CD4-positive, alpha-beta T cell (primary cell): ENCODE results near the gene ARID1B. TPM values are rescaled to one million over a fixed set of nuclear protein-coding genes. Genes with fewer than 3 reads are reported as not detected.

ENCODE experiments used
- ATAC-seq: fragments of 200-7000 bp; cut with Tn5 transposase; one replicate; pipeline ENCODE4 v1.10.0; 2022; ENCODE audit warnings: mild to moderate bottlenecking; ENCODE audit not compliant: poor library complexity
- CTCF ChIA-PET: fragments of 350-600 bp; sonication (Branson Sonifier 250); formaldehyde crosslinking; loops from one replicate; lab custom pipeline; 2021; ENCODE audit warnings: antibody characterized with exemption, inconsistent platforms; lab: Charles Lee
- POLR2A ChIA-PET: fragments of 350-600 bp; sonication (Branson Sonifier 250); formaldehyde crosslinking; loops from one replicate; lab custom pipeline; 2021; ENCODE audit warnings: antibody characterized with exemption, inconsistent platforms; lab: Charles Lee
- DNase-seq, 14 experiments: peaks; one replicate each; pipeline ENCODE4 v3.0.0-alpha.2; 2013 to 2020; ENCODE audit warnings: mixed read lengths in 2 of 14
- H3K27ac ChIP-seq, 2 donors: one replicate each; pipeline versions ENCODE4 v1.5.1 to v1.7.0; 2013; ENCODE audit warnings: low read length in 2 of 2, low read depth in 1 of 2, mild to moderate bottlenecking in 1 of 2
- H3K27me3 ChIP-seq, 2 experiments: 1 replicate in 1 of 2; 2 replicates in 1 of 2; pipeline versions ENCODE4 v1.6.1 to v1.7.0; 2013; ENCODE audit warnings: low read length in 2 of 2, control low read depth in 1 of 2, mild to moderate bottlenecking in 1 of 2, moderate library complexity in 1 of 2; ENCODE audit not compliant: insufficient read depth in 2 of 2, control insufficient read depth in 1 of 2
- H3K36me3 ChIP-seq: one replicate; pipeline ENCODE4 v1.6.1; 2013; ENCODE audit warnings: low read length, control low read depth; ENCODE audit not compliant: insufficient read depth
- H3K4me1 ChIP-seq: one replicate; pipeline ENCODE4 v1.6.1; 2013; ENCODE audit warnings: low read length, control low read depth; ENCODE audit not compliant: insufficient read depth
- H3K4me3 ChIP-seq: one replicate; pipeline ENCODE4 v1.5.1; 2013; ENCODE audit warnings: mild to moderate bottlenecking, low read length, moderate library complexity
- H3K9me3 ChIP-seq, 2 experiments: 1 replicate in 1 of 2; 2 replicates in 1 of 2; pipeline versions ENCODE4 v1.6.1 to v1.7.0; 2013; ENCODE audit warnings: low read length in 2 of 2, mild to moderate bottlenecking in 2 of 2, control low read depth in 1 of 2, moderate library complexity in 1 of 2; ENCODE audit not compliant: control insufficient read depth in 1 of 2, insufficient read depth in 1 of 2
- H3K27ac Mint-ChIP-seq: one replicate; pipeline ENCODE4 v1.8.0; 2020; ENCODE audit warnings: mixed read lengths
- H3K27me3 Mint-ChIP-seq: one replicate; pipeline ENCODE4 v1.8.0; 2021; ENCODE audit warnings: mixed read lengths
- H3K36me3 Mint-ChIP-seq: one replicate; pipeline ENCODE4 v1.8.0; 2021; ENCODE audit warnings: low read depth, mixed read lengths
- H3K4me1 Mint-ChIP-seq: one replicate; pipeline ENCODE4 v1.8.0; 2021; ENCODE audit warnings: low read depth, mixed read lengths
- H3K4me3 Mint-ChIP-seq: one replicate; pipeline ENCODE4 v1.8.0; 2020; ENCODE audit warnings: mild to moderate bottlenecking, mixed read lengths
- H3K9me3 Mint-ChIP-seq: one replicate; pipeline ENCODE4 v1.8.0; 2020; ENCODE audit warnings: mixed read lengths
- intact Hi-C, 2 experiments: fragments of 100-400 bp; cut with DNase I in 1 of 2; cut with micrococcal nuclease in 1 of 2; formaldehyde crosslinking; loops; one replicate each; pipeline versions ENCODE4 v1.15.1 to v1.9.0; 2023 to 2025; cut with DNase I, micrococcal nuclease
- total RNA-seq, 174 experiments: library from RNA in 2 of 174; stranded (reverse) in 2 of 174; gene quantifications; one replicate each; pipeline ENCODE4 v1.2.3 and lab custom pipeline; 2021 to 2026
- TF ChIP-seq, protein P1 (sequence below): fragments of 200-600 bp; IDR thresholded peaks from one replicate; pipeline ENCODE4 v1.8.0; 2022; ENCODE audit warnings: antibody characterized with exemption, mild to moderate bottlenecking

The ARID1B gene
- total RNA-seq, 2 experiments from 2014 or later, result 120 to 125 TPM

DNA sequence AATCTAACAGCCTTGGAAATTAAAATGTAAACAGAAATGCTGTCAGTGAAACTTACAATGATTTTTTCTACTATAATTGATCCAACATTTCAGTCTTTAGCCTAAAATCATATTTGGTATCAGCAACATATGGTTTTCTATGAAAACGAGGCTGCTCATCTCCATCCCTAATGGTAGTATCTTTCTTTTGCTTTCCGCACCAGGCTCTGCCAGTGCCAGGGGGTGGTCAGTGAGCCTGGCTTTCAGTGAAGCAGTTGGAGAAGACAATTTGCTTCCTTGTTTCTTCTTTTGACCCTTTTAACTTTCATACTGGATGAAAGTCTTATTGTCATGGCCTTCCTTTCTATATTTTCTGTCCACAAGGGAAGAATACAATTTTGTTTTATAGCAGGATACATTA lies 258.4 kb downstream of the ARID1B start:
- intact Hi-C loops, result loop anchor here in 1 of 2 experiments (2.0 kb wide), 1 partner anchor 65 kb away; no protein-coding TSS in a partner anchor
- no peak overlapping the region for H3K27ac ChIP-seq
- no peak overlapping the region for H3K4me3 ChIP-seq
- DNase-seq (no peak), ATAC-seq (no peak)
- Mint-ChIP-seq H3K4me3 (no peak overlapping the region), H3K4me1 (peaks cover 27% of the 10 kb centered on the region), H3K9me3 (no peaks in the 10 kb centered on the region), H3K27me3 (no peaks in the 10 kb centered on the region), H3K36me3 (peaks cover 4% of the 10 kb centered on the region), H3K27ac (no peak overlapping the region)
- TF ChIP-seq, protein P1, sequence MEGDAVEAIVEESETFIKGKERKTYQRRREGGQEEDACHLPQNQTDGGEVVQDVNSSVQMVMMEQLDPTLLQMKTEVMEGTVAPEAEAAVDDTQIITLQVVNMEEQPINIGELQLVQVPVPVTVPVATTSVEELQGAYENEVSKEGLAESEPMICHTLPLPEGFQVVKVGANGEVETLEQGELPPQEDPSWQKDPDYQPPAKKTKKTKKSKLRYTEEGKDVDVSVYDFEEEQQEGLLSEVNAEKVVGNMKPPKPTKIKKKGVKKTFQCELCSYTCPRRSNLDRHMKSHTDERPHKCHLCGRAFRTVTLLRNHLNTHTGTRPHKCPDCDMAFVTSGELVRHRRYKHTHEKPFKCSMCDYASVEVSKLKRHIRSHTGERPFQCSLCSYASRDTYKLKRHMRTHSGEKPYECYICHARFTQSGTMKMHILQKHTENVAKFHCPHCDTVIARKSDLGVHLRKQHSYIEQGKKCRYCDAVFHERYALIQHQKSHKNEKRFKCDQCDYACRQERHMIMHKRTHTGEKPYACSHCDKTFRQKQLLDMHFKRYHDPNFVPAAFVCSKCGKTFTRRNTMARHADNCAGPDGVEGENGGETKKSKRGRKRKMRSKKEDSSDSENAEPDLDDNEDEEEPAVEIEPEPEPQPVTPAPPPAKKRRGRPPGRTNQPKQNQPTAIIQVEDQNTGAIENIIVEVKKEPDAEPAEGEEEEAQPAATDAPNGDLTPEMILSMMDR, result no peak
- peaks cover 3% of the 10 kb centered on the region for H3K36me3 ChIP-seq
- peaks cover 2% of the 10 kb centered on the region for H3K4me1 ChIP-seq
- CTCF ChIA-PET, result interaction anchor here (0.7 to 1.6 kb wide), 3 partner anchors 10 to 148 kb away, joined by 3 to 22 read pairs (median 6); no protein-coding TSS in a partner anchor
- POLR2A ChIA-PET, result interaction anchor here (1.2 to 2.3 kb wide), 2 partner anchors 19 to 240 kb away, joined by 3 to 7 read pairs; no protein-coding TSS in a partner anchor
- H3K9me3 ChIP-seq, result no peaks in the 10 kb centered on the region
- no peaks in the 10 kb centered on the region for H3K27me3 ChIP-seq

DNA sequence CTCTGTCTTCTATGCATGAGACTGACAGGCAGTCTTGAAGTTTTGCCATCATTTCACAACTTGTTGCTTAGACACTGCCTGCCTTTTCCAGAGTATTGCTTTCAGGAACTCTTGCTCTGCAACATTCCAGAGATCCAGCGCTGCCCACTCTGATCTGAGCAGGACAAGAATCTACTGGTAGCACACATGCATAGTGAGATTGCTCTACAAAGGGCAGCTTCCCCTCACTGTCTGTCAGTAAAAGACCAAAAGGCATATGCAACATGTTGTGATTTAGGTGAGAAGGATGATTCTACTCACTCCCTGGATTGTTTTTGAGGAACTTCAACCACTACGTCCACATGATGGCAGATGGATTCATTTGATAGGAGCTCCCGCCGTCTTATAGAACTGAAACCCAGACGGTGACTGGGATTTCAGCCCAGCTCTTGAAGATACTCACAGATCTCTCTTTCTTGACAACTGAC lies 259.1 kb downstream of the ARID1B start:
- ATAC-seq (no peak), DNase-seq (no peak)
- no peak overlapping the region for H3K4me3 Mint-ChIP-seq
- H3K4me3 ChIP-seq, result no peak overlapping the region
- H3K4me1 Mint-ChIP-seq, result peaks cover 25% of the 10 kb centered on the region
- ChIA-PET CTCF (interaction anchor here (0.7 to 2.2 kb wide), 2 partner anchors 10 to 148 kb away, joined by 3 to 8 read pairs; no protein-coding TSS in a partner anchor), POLR2A (interaction anchor here (1.2 kb wide), 1 partner anchor 18 kb away, joined by 3 read pairs; no protein-coding TSS in a partner anchor)
- H3K36me3 Mint-ChIP-seq, result peaks cover 4% of the 10 kb centered on the region
- intact Hi-C loops, result no loop called here
- no peaks in the 10 kb centered on the region for H3K27me3 ChIP-seq
- no peaks in the 10 kb centered on the region for H3K9me3 ChIP-seq
- TF ChIP-seq, protein P1, result no peak
- H3K27ac ChIP-seq, result no peak overlapping the region
- H3K9me3 Mint-ChIP-seq, result no peaks in the 10 kb centered on the region
- H3K27ac Mint-ChIP-seq, result no peak overlapping the region
- H3K4me1 ChIP-seq, result peaks cover 2% of the 10 kb centered on the region
- H3K36me3 ChIP-seq, result peaks cover 3% of the 10 kb centered on the region
- no peaks in the 10 kb centered on the region for H3K27me3 Mint-ChIP-seq

DNA sequence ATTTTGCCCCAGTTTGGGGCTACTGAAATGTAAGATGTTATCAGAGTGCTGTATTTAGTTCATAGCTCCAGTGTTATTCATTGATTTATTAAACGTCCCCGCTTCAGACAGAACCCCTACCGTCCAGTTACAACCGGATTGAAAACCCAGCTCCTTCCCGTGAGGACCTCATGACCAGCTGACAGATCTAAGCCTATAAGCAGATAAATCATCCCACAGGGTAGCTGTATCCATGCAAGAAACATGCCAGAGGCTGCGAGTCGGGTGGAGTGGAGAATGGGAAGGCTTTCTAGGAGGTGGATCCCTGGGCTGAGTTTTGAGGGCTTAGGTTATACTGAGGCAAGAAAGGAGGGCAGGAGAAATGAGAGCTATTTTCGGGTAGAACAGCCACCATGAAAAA lies 260.0 kb downstream of the ARID1B start:
- Mint-ChIP-seq H3K9me3 (no peaks in the 10 kb centered on the region), H3K27ac (no peak overlapping the region), H3K36me3 (peaks cover 11% of the 10 kb centered on the region), H3K27me3 (no peaks in the 10 kb centered on the region), H3K4me3 (no peak overlapping the region), H3K4me1 (peaks cover 23% of the 10 kb centered on the region)
- Histone ChIP-seq H3K4me3 (no peak overlapping the region), H3K9me3 (no peaks in the 10 kb centered on the region), H3K4me1 (peaks cover 2% of the 10 kb centered on the region), H3K27ac (no peak overlapping the region), H3K36me3 (peaks cover 3% of the 10 kb centered on the region), H3K27me3 (no peaks in the 10 kb centered on the region)
- ChIA-PET POLR2A (interaction anchor here (0.9 kb wide), 1 partner anchor 147 kb away, joined by 3 read pairs; no protein-coding TSS in a partner anchor), CTCF (interaction anchor here (1.2 to 2.2 kb wide), 2 partner anchors 9 to 27 kb away, joined by 4 to 8 read pairs; no protein-coding TSS in a partner anchor)
- intact Hi-C loops, result no loop called here
- no peak for ATAC-seq
- no peak for DNase-seq
- TF ChIP-seq, protein P1, result no peak
